GM19043 (cell line): ENCODE data around the gene FAM50B.
"Not testable (repeated sequence)": the region's sequence is repeated elsewhere in the genome, so short reads cannot be mapped to it uniquely, and the experiment has no call there.

ENCODE experiments used
- ATAC-seq: cut with Tn5 transposase; IDR thresholded peaks from one replicate; pipeline ENCODE4 v1.9.1; 2021; ENCODE audit warnings: low read depth; ENCODE audit not compliant: unreplicated experiment

FAM50B gene

GRCh38 chr6:3844097-3844463 lies 5.1 kb upstream of the FAM50B start:
- ATAC-seq: no peak

- no peak for ATAC-seq
Measured at GRCh38 chr6:3847521-3847920, 1.7 kb upstream of the FAM50B start.

- no peak for ATAC-seq
Measured at GRCh38 chr6:3848380-3848779, 793 bp upstream of the FAM50B start.

GRCh38 chr6:3849681-3850450 lies 693 bp downstream of the FAM50B start:
- no peak for ATAC-seq

- ATAC-seq: no peak
Measured at GRCh38 chr6:3850451-3851203, 1.5 kb downstream of the FAM50B start.

- ATAC-seq: no peak
Measured at GRCh38 chr6:3851839-3852238, 2.7 kb downstream of the FAM50B start.

GRCh38 chr6:3852391-3852790 lies 3.2 kb downstream of the FAM50B start:
- ATAC-seq: no peak

GRCh38 chr6:3855866-3856265 lies 6.7 kb downstream of the FAM50B start:
- ATAC-seq: no peak

- no peak for ATAC-seq
Measured at GRCh38 chr6:3856576-3856975, 7.4 kb downstream of the FAM50B start.

- no peak for ATAC-seq
Measured at GRCh38 chr6:3857468-3858456, 8.6 kb downstream of the FAM50B start.

GRCh38 chr6:3859878-3860552 lies 10.8 kb downstream of the FAM50B start:
- ATAC-seq: no peak

GRCh38 chr6:3861424-3861823 lies 12.3 kb downstream of the FAM50B start:
- no peak for ATAC-seq

GRCh38 chr6:3862038-3862437 lies 12.9 kb downstream of the FAM50B start:
- no peak for ATAC-seq

- ATAC-seq: not testable (repeated sequence)
Measured at GRCh38 chr6:3863322-3863721, 14.1 kb downstream of the FAM50B start.

- no peak for ATAC-seq
Measured at GRCh38 chr6:3865463-3865862, 16.3 kb downstream of the FAM50B start.

- no peak for ATAC-seq
Measured at GRCh38 chr6:3867641-3868502, 18.7 kb downstream of the FAM50B start.

GRCh38 chr6:3868544-3868943 lies 19.4 kb downstream of the FAM50B start:
- ATAC-seq: no peak

GRCh38 chr6:3869284-3869631 lies 20.1 kb downstream of the FAM50B start:
- no peak for ATAC-seq
